Placental epithelial cell (primary cell): ENCODE data around the gene GPR37L1. TPM values are rescaled to one million over a fixed set of nuclear protein-coding genes. Genes with fewer than 3 reads are reported as not detected.

Experiments used
- small RNA-seq: library from RNA; depleted of rRNA; stranded (forward); fragments of <200 nt; gene quantifications from one replicate; pipeline ENCODE3, GENCODE V24; 2012
- total RNA-seq: library from RNA; depleted of rRNA; stranded (reverse); fragments of >200 nt; gene quantifications from 2 replicates; pipeline ENCODE4 v1.2.3, GENCODE V29; 2012

Gene GPR37L1
- under 0.01 TPM in 1 of 2 replicates, not detected in the other for total RNA-seq

GRCh38 chr1:202122639-202123335 lies at the start of gene GPR37L1:
TSS of gene GPR37L1 (plus strand) at chr1:202122917. CDS start at chr1:202122964, 47 bp downstream.

DNA sequence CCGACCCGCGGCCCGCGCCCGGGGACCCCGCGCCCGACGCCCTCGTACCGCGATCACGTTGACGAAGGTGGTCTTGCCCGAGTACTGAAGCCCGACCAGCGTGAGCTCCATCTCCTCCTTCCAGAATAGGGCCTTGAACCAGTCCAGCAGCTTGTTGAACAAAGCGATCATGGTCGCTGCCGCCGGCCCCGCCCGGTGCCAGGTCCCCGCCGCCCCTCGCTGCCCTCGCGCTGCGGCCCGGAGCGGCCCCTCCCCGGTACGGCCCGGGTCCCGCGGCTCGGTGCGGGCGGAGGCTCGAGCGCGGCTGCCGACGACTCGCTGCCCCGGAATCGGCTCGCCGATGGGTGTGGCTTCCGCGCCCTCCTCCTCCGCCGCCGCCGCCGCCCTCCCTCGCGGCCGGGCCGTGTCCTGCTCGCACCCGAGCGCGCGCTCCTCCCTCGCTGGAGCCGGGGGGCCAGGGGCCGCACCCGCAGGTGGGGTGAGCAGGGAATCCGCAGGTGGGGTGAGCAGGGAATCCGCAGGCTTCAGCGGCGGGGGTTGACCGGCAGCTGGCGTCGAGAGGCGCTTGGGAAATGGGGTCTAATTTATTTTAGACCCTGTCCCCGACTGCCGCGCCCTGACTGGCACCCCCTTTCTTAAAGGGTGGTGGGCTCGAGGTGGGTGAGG lies 21.8 kb downstream of the GPR37L1 start, which contains the start of gene ARL8A:
TSS of gene ARL8A (minus strand) at position 336 of the 666 bp plus-strand sequence. CDS start at position 171, 165 bp downstream.

DNA sequence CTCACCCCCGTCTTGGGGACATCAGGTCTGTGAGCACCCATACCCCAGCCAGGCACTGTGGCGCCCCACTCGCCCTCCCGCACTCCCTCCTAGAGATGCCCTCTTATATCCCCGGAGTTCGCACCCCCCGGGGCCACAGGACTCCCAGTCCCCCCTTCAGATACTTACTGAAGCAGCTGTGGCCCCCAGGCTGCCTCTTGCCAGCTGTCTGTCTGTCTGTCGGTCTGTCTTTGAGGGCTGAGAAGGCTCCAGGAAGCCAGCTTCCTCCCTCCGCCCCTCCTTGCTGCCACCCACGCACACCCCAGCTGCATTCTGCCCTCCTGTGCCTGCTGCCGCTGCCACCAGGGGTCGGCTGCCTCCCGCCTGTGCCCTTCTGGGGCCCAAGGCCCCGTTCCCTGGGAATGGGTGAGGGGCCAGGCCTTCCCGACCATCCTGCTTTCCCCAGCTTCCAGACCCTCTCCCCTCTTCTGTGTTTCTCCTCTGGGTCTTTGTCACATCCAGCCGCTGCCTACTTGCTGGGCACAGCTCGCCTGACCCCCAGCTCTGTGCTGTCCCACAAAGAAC lies 37.7 kb downstream of the GPR37L1 start, which contains the start of gene PTPN7:
TSS of gene PTPN7 (minus strand) at position 226 of the 564 bp plus-strand sequence. CDS start 1,200 bp downstream, outside the sequence.

Small RNA genes within 50 kb of the gene (small RNA-seq; reads per million reads assigned to genes)
- gene CRIP1P3 = not detected

Other genes starting within 250 kb of the GPR37L1 start
- gene SHISA4, start 234.0 kb upstream of the GPR37L1 start, total RNA-seq = 17.9 and 18.1 TPM in 2 replicates
- 0.22 and 0.39 TPM in 2 replicates for gene LMOD1, start 176.4 kb upstream of the GPR37L1 start, total RNA-seq
- gene TIMM17A, start 167.4 kb upstream of the GPR37L1 start, total RNA-seq = 24.7 and 44.6 TPM in 2 replicates
- 82.1 and 108 TPM in 2 replicates for gene RNPEP, start 140.3 kb upstream of the GPR37L1 start, total RNA-seq
- gene ELF3, start 112.3 kb upstream of the GPR37L1 start, total RNA-seq = 6.3 and 6.7 TPM in 2 replicates
- 11.8 and 11.9 TPM in 2 replicates for gene ARL8A, start 21.8 kb downstream of the GPR37L1 start, total RNA-seq
- not detected in 2 replicates for gene PTPN7, start 37.7 kb downstream of the GPR37L1 start, total RNA-seq
- gene LGR6, start 70.9 kb downstream of the GPR37L1 start, total RNA-seq = 0.76 and 2.4 TPM in 2 replicates
- 7.1 and 16.4 TPM in 2 replicates for gene UBE2T, start 219.0 kb downstream of the GPR37L1 start, total RNA-seq
- gene PPP1R12B, start 225.8 kb downstream of the GPR37L1 start, total RNA-seq = 15.7 and 28.7 TPM in 2 replicates